ENCODE data around the gene LIN28A.
"Not testable (repeated sequence)": the region's sequence is repeated elsewhere in the genome, so short reads cannot be mapped to it uniquely, and the experiment has no call there.

The LIN28A gene

GRCh38 chr1:26367441-26367840 lies 43.2 kb upstream of the LIN28A start:
- ChIA-PET CTCF (interaction anchor here (1.2 to 2.0 kb wide), 2 partner anchors 11 to 28 kb away, joined by 3 to 5 read pairs; no protein-coding TSS in a partner anchor), POLR2A (no interaction called here)

GRCh38 chr1:26368006-26368405 lies 42.6 kb upstream of the LIN28A start:
- ChIA-PET POLR2A (no interaction called here), CTCF (interaction anchor here (1.2 to 2.0 kb wide), 2 partner anchors 10 to 27 kb away, joined by 3 to 5 read pairs; no protein-coding TSS in a partner anchor)
- no peak for TF ChIP-seq CTCF (IDR thresholded peaks at IDR 0.05; ENCODE audit: control extremely low read depth, extremely low read depth, low read depth, missing control alignments)
- no peak for DNase-seq (ENCODE audit: extremely low spot score)

More at GRCh38 chr1:26367441-26367840, 43.2 kb upstream of the LIN28A start:
- no peak for TF ChIP-seq CTCF (IDR thresholded peaks at IDR 0.05; ENCODE audit: control extremely low read depth, extremely low read depth, low read depth, missing control alignments)
- no peak for DNase-seq (ENCODE audit: extremely low spot score)

- ChIA-PET CTCF (interaction anchor here (2.0 kb wide), 1 partner anchor 10 kb away, joined by 5 read pairs; no protein-coding TSS in a partner anchor), POLR2A (no interaction called here)
- no peak for TF ChIP-seq CTCF (IDR thresholded peaks at IDR 0.05; ENCODE audit: control extremely low read depth, extremely low read depth, low read depth, missing control alignments)
- no peak for DNase-seq (ENCODE audit: extremely low spot score)
Observed at GRCh38 chr1:26368486-26368885, 42.1 kb upstream of the LIN28A start.

- ChIA-PET POLR2A (no interaction called here), CTCF (interaction anchor here (1.1 to 1.7 kb wide), 4 partner anchors 9 to 327 kb away, joined by 4 to 9 read pairs (median 8); no protein-coding TSS in a partner anchor)
- no peak for TF ChIP-seq CTCF (IDR thresholded peaks at IDR 0.05; ENCODE audit: control extremely low read depth, extremely low read depth, low read depth, missing control alignments)
- no peak for DNase-seq (ENCODE audit: extremely low spot score)
Observed at GRCh38 chr1:26370591-26371382, 39.8 kb upstream of the LIN28A start.

- CTCF ChIA-PET = interaction anchor here (1.5 to 4.6 kb wide), 2 partner anchors 45 to 50 kb away, joined by 3 to 21 read pairs; no protein-coding TSS in a partner anchor
- no peak for DNase-seq (ENCODE audit: extremely low spot score)
- POLR2A ChIA-PET = no interaction called here
- TF ChIP-seq CTCF (IDR thresholded peaks at IDR 0.05; ENCODE audit: control extremely low read depth, extremely low read depth, low read depth, missing control alignments) = no peak
Observed at GRCh38 chr1:26372039-26372438, 38.6 kb upstream of the LIN28A start.

- CTCF ChIA-PET = interaction anchor here (1.1 to 4.6 kb wide), 3 partner anchors 45 to 203 kb away, joined by 3 to 21 read pairs (median 3); partner anchors contain the start of gene ZNF593
- DNase-seq (ENCODE audit: extremely low spot score); POLR2A ChIA-PET: not testable (repeated sequence)
Observed at GRCh38 chr1:26372611-26373010, 38.0 kb upstream of the LIN28A start, which contains the start of gene ZNF683. Gene ZNF683 (minus strand): TSS chr1:26372750. CDS start chr1:26368571, 4,179 bp downstream.

- POLR2A ChIA-PET = no interaction called here
- no peak for DNase-seq (ENCODE audit: extremely low spot score)
- CTCF ChIA-PET = interaction anchor here (1.1 to 7.5 kb wide), 5 partner anchors 10 to 204 kb away, joined by 3 to 61 read pairs (median 3); partner anchors contain the start of genes CEP85 and ZNF593
Observed at GRCh38 chr1:26373281-26373680, 37.3 kb upstream of the LIN28A start.

More at GRCh38 chr1:26373281-26373680, 37.3 kb upstream of the LIN28A start:
- TF ChIP-seq CTCF (IDR thresholded peaks at IDR 0.05; ENCODE audit: control extremely low read depth, extremely low read depth, low read depth, missing control alignments) = no peak

Measured in GM10248 (cell line).